ENCODE results near the gene MYCT1. TPM values are rescaled to one million over a fixed set of nuclear protein-coding genes. Genes with fewer than 3 reads are reported as not detected.

MYCT1 gene
- total and polyA plus RNA-seq, 4 donors: 3.6 to 9.1 (median 4.3) TPM

GRCh38 chr6:152680879-152681517 lies 16.7 kb upstream of the MYCT1 start:
- no peak for TF ChIP-seq RAD21 (IDR thresholded peaks at IDR 0.05)
- TF ChIP-seq CTCF (IDR thresholded peaks at IDR 0.05; ENCODE audit: low read depth, low read length, missing input control): no peak
- TF ChIP-seq SP1 (IDR thresholded peaks at IDR 0.05): no peak
- TF ChIP-seq HNF4A (conservative IDR thresholded peaks at IDR 0.05): no peak
- no peak for TF ChIP-seq RXRA (IDR thresholded peaks at IDR 0.05)
- TF ChIP-seq YY1 (IDR thresholded peaks at IDR 0.05): no peak
- no peak for TF ChIP-seq HNF4G (IDR thresholded peaks at IDR 0.05)
- no peak for TF ChIP-seq MAX (IDR thresholded peaks at IDR 0.05)
- no peak for TF ChIP-seq TAF1 (conservative IDR thresholded peaks at IDR 0.05)
- no peak for TF ChIP-seq JUND (IDR thresholded peaks at IDR 0.05)
- no peak for TF ChIP-seq GABPA (IDR thresholded peaks at IDR 0.05 in 1 of 2, conservative IDR thresholded peaks at IDR 0.05 in 1 of 2)
- no peak for TF ChIP-seq NR2F2 (IDR thresholded peaks at IDR 0.05)
- TF ChIP-seq FOXA2 (IDR thresholded peaks at IDR 0.05): no peak
- no peak for TF ChIP-seq ZBTB33 (IDR thresholded peaks at IDR 0.05)
- no peak for TF ChIP-seq ATF3 (IDR thresholded peaks at IDR 0.05)
- TF ChIP-seq EGR1 (IDR thresholded peaks at IDR 0.05; ENCODE audit: low read depth in 2 of 2): no peak
- TF ChIP-seq FOXA1 (IDR thresholded peaks at IDR 0.05): no peak
- TF ChIP-seq REST (IDR thresholded peaks at IDR 0.05): no peak
- no peak for DNase-seq (ENCODE audit: low spot score)

More at GRCh38 chr6:152680879-152681517, 16.7 kb upstream of the MYCT1 start:
- Histone ChIP-seq H3K4me3 (ENCODE audit: low read depth in 1 of 3, low read length in 3 of 3) (no peak overlapping the region), H3K9ac (ENCODE audit: low read depth in 1 of 2, low read length in 2 of 2) (no peak overlapping the region), H3K36me3 (ENCODE audit: control insufficient read depth in 4 of 4, insufficient read depth in 3 of 4, low read depth in 1 of 4, low read length in 3 of 4) (no peaks in the 10 kb centered on the region), H3K27ac (ENCODE audit: low read depth in 1 of 2, low read length in 2 of 2) (no peak overlapping the region), H3K4me1 (ENCODE audit: control insufficient read depth in 4 of 4, insufficient read depth in 4 of 4, low read length in 3 of 4) (no peaks in the 10 kb centered on the region), H3K9me3 (ENCODE audit: control insufficient read depth in 4 of 4, low read length in 3 of 4) (no peaks in the 10 kb centered on the region), H3K27me3 (ENCODE audit: control insufficient read depth in 4 of 4, insufficient read depth in 4 of 4, low read length in 3 of 4) (peaks cover 0 to 2% (median 0%) of the 10 kb centered on the region in 4 donors)
- 21% methylated on average over 3 of the region's 3 CpGs for WGBS

Data from liver (tissue), 9 donors.